ENCODE data around the gene CNKSR1.

- peak; percentile 20 to 59 (median 49) for TF ChIP-seq CTCF (IDR thresholded peaks at IDR 0.05)
- peak; percentile 86 to 89 for TF ChIP-seq POLR2AphosphoS5 (IDR thresholded peaks at IDR 0.05; ENCODE audit: insufficient read depth in 1 of 2, low read depth in 1 of 2)
Observed at GRCh38 chr1:26233903-26234643, 56.8 kb downstream of the CNKSR1 start, which contains the start of gene CEP85.
